HS-27A (cell line): Measurements from ENCODE around the gene PDP2.

Experiments
- DNase-seq: peaks from one replicate; pipeline ENCODE4 v3.0.0-alpha.2; 2012; ENCODE audit warnings: low read depth, missing footprints

Gene PDP2

GRCh38 chr16:66904428-66904845 lies 24.1 kb downstream of the PDP2 start:
- DNase-seq, result no peak

GRCh38 chr16:66904846-66905632 lies 24.7 kb downstream of the PDP2 start:
- DNase-seq, result no peak

GRCh38 chr16:66905633-66906539 lies 25.6 kb downstream of the PDP2 start:
- no peak for DNase-seq

GRCh38 chr16:66906916-66907836 lies 26.9 kb downstream of the PDP2 start:
- DNase-seq, result no peak

GRCh38 chr16:66908116-66908515 lies 27.8 kb downstream of the PDP2 start:
- no peak for DNase-seq

- no peak for DNase-seq
Measured at GRCh38 chr16:66908762-66909559, 28.6 kb downstream of the PDP2 start.

GRCh38 chr16:66910175-66910940 lies 30.0 kb downstream of the PDP2 start:
- no peak for DNase-seq

- no peak for DNase-seq
Measured at GRCh38 chr16:66911112-66911511, 30.8 kb downstream of the PDP2 start.

GRCh38 chr16:66911801-66912200 lies 31.5 kb downstream of the PDP2 start:
- DNase-seq, result no peak

GRCh38 chr16:66913081-66913480 lies 32.8 kb downstream of the PDP2 start:
- DNase-seq, result no peak

GRCh38 chr16:66913711-66914110 lies 33.4 kb downstream of the PDP2 start:
- no peak for DNase-seq

GRCh38 chr16:66914541-66914940 lies 34.2 kb downstream of the PDP2 start:
- no peak for DNase-seq

GRCh38 chr16:66915041-66915440 lies 34.7 kb downstream of the PDP2 start:
- no peak for DNase-seq

GRCh38 chr16:66916518-66916917 lies 36.2 kb downstream of the PDP2 start:
- no peak for DNase-seq

- DNase-seq, result no peak
Measured at GRCh38 chr16:66917741-66918140, 37.4 kb downstream of the PDP2 start.

GRCh38 chr16:66918355-66918754 lies 38.0 kb downstream of the PDP2 start:
- no peak for DNase-seq

GRCh38 chr16:66918803-66919568 lies 38.7 kb downstream of the PDP2 start, which contains the start of gene CDH16:
Gene CDH16, minus strand, starts transcription at chr16:66918885. Its CDS starts 820 bp downstream, at chr16:66918065.
- DNase-seq, result no peak

- no peak for DNase-seq
Measured at GRCh38 chr16:66919569-66920298, 39.4 kb downstream of the PDP2 start.

GRCh38 chr16:66920299-66920590 lies 39.9 kb downstream of the PDP2 start:
- no peak for DNase-seq
